ENCODE measurements around the gene TEKT3.
A peak's percentile ranks its signal among the peaks of the same experiment; 100 is the strongest.

TEKT3 gene

GRCh38 chr17:15290605-15291004, 50.8 kb downstream of the TEKT3 start:
- no peak for DNase-seq (ENCODE audit: low spot score)

- no peak for DNase-seq (ENCODE audit: low spot score)
Observed at GRCh38 chr17:15289285-15290183, 51.9 kb downstream of the TEKT3 start.

GRCh38 chr17:15288859-15289258, 52.5 kb downstream of the TEKT3 start:
- DNase-seq (ENCODE audit: low spot score), result no peak

- no peak for DNase-seq (ENCODE audit: low spot score)
Observed at GRCh38 chr17:15287538-15288267, 53.7 kb downstream of the TEKT3 start.

- no peak for DNase-seq (ENCODE audit: low spot score)
Observed at GRCh38 chr17:15285466-15285865, 55.9 kb downstream of the TEKT3 start.

- no peak for DNase-seq (ENCODE audit: low spot score)
Observed at GRCh38 chr17:15284537-15284936, 56.9 kb downstream of the TEKT3 start.

- DNase-seq (ENCODE audit: low spot score), result no peak
Observed at GRCh38 chr17:15284107-15284506, 57.3 kb downstream of the TEKT3 start.

- no peak for DNase-seq (ENCODE audit: low spot score)
Observed at GRCh38 chr17:15281909-15282308, 59.5 kb downstream of the TEKT3 start.

- no peak for DNase-seq (ENCODE audit: low spot score)
Observed at GRCh38 chr17:15278924-15279477, 62.4 kb downstream of the TEKT3 start.

GRCh38 chr17:15278380-15278779, 63.0 kb downstream of the TEKT3 start:
- no peak for DNase-seq (ENCODE audit: low spot score)

GRCh38 chr17:15274017-15274416, 67.4 kb downstream of the TEKT3 start:
- DNase-seq (ENCODE audit: low spot score), result no peak

- no peak for DNase-seq (ENCODE audit: low spot score)
Observed at GRCh38 chr17:15273141-15273793, 68.1 kb downstream of the TEKT3 start.

- no peak for DNase-seq (ENCODE audit: low spot score)
Observed at GRCh38 chr17:15271741-15272140, 69.7 kb downstream of the TEKT3 start.

- no peak for DNase-seq (ENCODE audit: low spot score)
Observed at GRCh38 chr17:15270628-15271381, 70.6 kb downstream of the TEKT3 start.

- DNase-seq (ENCODE audit: low spot score), result no peak
Observed at GRCh38 chr17:15269780-15270089, 71.7 kb downstream of the TEKT3 start.

GRCh38 chr17:15269087-15269779, 72.2 kb downstream of the TEKT3 start:
- peak; percentile 36 for DNase-seq (ENCODE audit: low spot score)

GRCh38 chr17:15268461-15268860, 72.9 kb downstream of the TEKT3 start:
- no peak for DNase-seq (ENCODE audit: low spot score)

- no peak for DNase-seq (ENCODE audit: low spot score)
Observed at GRCh38 chr17:15267996-15268395, 73.4 kb downstream of the TEKT3 start.

- no peak for DNase-seq (ENCODE audit: low spot score)
Observed at GRCh38 chr17:15266325-15267125, 74.9 kb downstream of the TEKT3 start.

- no peak for DNase-seq (ENCODE audit: low spot score)
Observed at GRCh38 chr17:15265131-15265530, 76.3 kb downstream of the TEKT3 start, which contains the start of gene PMP22. TSS of gene PMP22 (minus strand) at chr17:15265326. CDS start at chr17:15260727, 4,599 bp downstream.
